Uterus (tissue), 4 donors: ENCODE data around the gene ACAA2. TPM values are rescaled to one million over a fixed set of nuclear protein-coding genes. Genes with fewer than 3 reads are reported as not detected.
"Not testable (repeated sequence)": the region's sequence is repeated elsewhere in the genome, so short reads cannot be mapped to it uniquely, and the experiment has no call there.

ENCODE experiments used
- DNase-seq, 2 donors: peaks; one replicate each; pipeline ENCODE4 v3.0.0-alpha.2; 2019 to 2020
- H3K27ac ChIP-seq, 2 donors: fragments of 200-600 bp; sonication (generic); 1 replicate in 1 of 2; 2 replicates in 1 of 2; pipeline ENCODE4 v1.5.1; 2016 to 2018
- H3K27me3 ChIP-seq, 2 donors: fragments of 200-600 bp; sonication (generic); one replicate each; pipeline ENCODE4 v1.5.1; 2018 to 2019; ENCODE audit warnings: control low read depth in 1 of 2
- H3K36me3 ChIP-seq, 2 donors: fragments of 200-600 bp; sonication (generic); one replicate each; pipeline ENCODE4 v1.5.1; 2019; ENCODE audit warnings: control low read depth in 1 of 2
- H3K4me1 ChIP-seq, 2 donors: fragments of 200-600 bp; sonication (generic); one replicate each; pipeline ENCODE4 v1.5.1; 2018 to 2019; ENCODE audit warnings: control low read depth in 1 of 2
- H3K4me3 ChIP-seq, 2 donors: fragments of 200-600 bp; sonication (generic); 1 replicate in 1 of 2; 2 replicates in 1 of 2; pipeline ENCODE4 v1.5.1; 2018 to 2019; ENCODE audit warnings: mild to moderate bottlenecking in 1 of 2
- H3K9me3 ChIP-seq, 2 donors: fragments of 200-600 bp; sonication (generic); one replicate each; pipeline ENCODE4 v1.5.1; 2019; ENCODE audit warnings: control low read depth in 1 of 2
- POLR2A ChIP-seq, 2 donors: fragments of 450-650 bp; IDR thresholded peaks; one replicate each; pipeline ENCODE4 v1.6.1; 2016; ENCODE audit warnings: antibody characterized with exemption in 2 of 2, mild to moderate bottlenecking in 1 of 2, moderate library complexity in 1 of 2
- intact Hi-C: fragments of 100-400 bp; cut with DNase I; formaldehyde crosslinking; loops from one replicate; pipeline ENCODE4 v1.15.1; 2023; ENCODE audit warnings: low total_unique reads
- total RNA-seq, 4 donors: library from RNA; depleted of rRNA in 3 of 4; stranded (reverse); fragments of >200 nt in 3 of 4; gene quantifications; one replicate each; pipeline versions ENCODE4 v1.1.0 to v1.2.4, GENCODE V29; 2014 to 2023
- TF ChIP-seq, protein P1 (sequence below), 4 experiments: fragments of 200-600 bp in 2 of 4; fragments of 450-650 bp in 2 of 4; sonication (generic) in 2 of 4; IDR thresholded peaks; one replicate each; pipeline ENCODE4 v1.5.1; 2016 to 2019; ENCODE audit warnings: antibody characterized with exemption in 4 of 4, mild to moderate bottlenecking in 2 of 4, moderate library complexity in 1 of 4
- donor health status: DM: yes; HTN: yes; CAD: no.

The ACAA2 gene
- total RNA-seq, 4 donors from 2014 or later, result 21.8 to 50.5 (median 41.7) TPM

DNA sequence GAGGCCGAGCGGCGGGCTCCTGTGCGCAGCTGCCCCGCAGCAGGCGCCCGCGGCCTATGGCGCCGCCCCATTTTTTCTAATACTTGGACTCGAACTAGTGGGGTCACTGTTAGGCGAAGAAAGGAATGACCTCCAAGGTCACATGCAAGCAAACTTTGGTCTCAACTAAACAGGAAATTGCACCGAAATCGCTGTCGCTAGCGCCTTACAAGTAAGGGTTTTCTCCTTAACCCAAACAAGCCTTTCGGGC is 339 bp downstream of the ACAA2 start:
- intact Hi-C loops, result loop anchor here (10.0 kb wide), 1 partner anchor 328 kb away; the partner anchor contains the start of gene C18orf32
- Histone ChIP-seq H3K4me3 (peak overlapping the region; percentile 68 to 76), H3K4me1 (no peaks in the 10 kb centered on the region), H3K27ac (peak overlapping the region; percentile 83 to 95), H3K27me3 (no peaks in the 10 kb centered on the region), H3K9me3 (no peaks in the 10 kb centered on the region), H3K36me3 (no peaks in the 10 kb centered on the region)
- peak; percentile 31 to 32 for DNase-seq
- TF ChIP-seq, protein P1, sequence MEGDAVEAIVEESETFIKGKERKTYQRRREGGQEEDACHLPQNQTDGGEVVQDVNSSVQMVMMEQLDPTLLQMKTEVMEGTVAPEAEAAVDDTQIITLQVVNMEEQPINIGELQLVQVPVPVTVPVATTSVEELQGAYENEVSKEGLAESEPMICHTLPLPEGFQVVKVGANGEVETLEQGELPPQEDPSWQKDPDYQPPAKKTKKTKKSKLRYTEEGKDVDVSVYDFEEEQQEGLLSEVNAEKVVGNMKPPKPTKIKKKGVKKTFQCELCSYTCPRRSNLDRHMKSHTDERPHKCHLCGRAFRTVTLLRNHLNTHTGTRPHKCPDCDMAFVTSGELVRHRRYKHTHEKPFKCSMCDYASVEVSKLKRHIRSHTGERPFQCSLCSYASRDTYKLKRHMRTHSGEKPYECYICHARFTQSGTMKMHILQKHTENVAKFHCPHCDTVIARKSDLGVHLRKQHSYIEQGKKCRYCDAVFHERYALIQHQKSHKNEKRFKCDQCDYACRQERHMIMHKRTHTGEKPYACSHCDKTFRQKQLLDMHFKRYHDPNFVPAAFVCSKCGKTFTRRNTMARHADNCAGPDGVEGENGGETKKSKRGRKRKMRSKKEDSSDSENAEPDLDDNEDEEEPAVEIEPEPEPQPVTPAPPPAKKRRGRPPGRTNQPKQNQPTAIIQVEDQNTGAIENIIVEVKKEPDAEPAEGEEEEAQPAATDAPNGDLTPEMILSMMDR (IDR thresholded peaks at IDR 0.05), result no peak
- no peak for TF ChIP-seq POLR2A (IDR thresholded peaks at IDR 0.05)

DNA sequence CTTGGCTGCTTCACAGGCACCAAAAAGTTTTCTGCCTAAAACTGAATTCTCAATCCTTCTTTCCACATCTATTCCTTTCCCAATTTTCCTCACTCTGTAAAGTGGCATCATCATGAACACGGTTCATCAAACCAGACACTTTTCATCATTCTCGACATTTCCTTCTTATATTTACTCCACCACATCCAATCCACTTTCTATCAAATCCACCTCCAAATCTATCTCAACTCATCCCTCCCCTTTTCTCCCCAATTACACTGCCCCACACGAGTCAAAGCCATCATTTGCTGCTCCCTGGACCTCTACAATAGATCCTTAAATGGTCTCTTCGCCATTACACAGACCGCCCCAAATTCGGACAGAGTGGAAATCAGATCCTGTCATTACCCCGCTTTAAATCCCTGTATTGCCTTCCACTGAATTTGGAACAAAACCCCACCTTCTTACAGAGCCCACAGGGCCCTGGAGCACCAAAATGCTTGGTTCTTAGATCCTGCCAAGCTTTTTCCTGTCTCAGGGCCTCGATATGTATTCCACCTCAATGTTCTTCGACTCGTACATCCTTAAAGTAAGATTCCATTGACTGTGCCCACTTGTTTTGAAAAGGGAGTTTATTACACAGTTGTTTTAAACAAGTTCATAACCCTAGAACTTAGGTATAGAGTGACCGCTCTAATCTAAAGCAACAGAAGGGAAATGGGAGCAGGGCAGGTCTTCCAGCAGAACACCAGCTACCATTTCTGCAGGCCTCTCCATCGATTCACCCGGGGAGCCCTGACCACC is 856 bp downstream of the ACAA2 start:
- H3K27ac ChIP-seq, result peak overlapping the region; percentile 83 to 95
- no peaks in the 10 kb centered on the region for H3K27me3 ChIP-seq
- DNase-seq, result no peak
- no peaks in the 10 kb centered on the region for H3K4me1 ChIP-seq
- no peaks in the 10 kb centered on the region for H3K9me3 ChIP-seq
- no peaks in the 10 kb centered on the region for H3K36me3 ChIP-seq
- TF ChIP-seq, protein P1 (IDR thresholded peaks at IDR 0.05), result no peak
- no peak for TF ChIP-seq POLR2A (IDR thresholded peaks at IDR 0.05)
- H3K4me3 ChIP-seq, result peak overlapping the region; percentile 68 to 76
- intact Hi-C loops, result loop anchor here (10.0 kb wide), 1 partner anchor 328 kb away; the partner anchor contains the start of gene C18orf32

DNA sequence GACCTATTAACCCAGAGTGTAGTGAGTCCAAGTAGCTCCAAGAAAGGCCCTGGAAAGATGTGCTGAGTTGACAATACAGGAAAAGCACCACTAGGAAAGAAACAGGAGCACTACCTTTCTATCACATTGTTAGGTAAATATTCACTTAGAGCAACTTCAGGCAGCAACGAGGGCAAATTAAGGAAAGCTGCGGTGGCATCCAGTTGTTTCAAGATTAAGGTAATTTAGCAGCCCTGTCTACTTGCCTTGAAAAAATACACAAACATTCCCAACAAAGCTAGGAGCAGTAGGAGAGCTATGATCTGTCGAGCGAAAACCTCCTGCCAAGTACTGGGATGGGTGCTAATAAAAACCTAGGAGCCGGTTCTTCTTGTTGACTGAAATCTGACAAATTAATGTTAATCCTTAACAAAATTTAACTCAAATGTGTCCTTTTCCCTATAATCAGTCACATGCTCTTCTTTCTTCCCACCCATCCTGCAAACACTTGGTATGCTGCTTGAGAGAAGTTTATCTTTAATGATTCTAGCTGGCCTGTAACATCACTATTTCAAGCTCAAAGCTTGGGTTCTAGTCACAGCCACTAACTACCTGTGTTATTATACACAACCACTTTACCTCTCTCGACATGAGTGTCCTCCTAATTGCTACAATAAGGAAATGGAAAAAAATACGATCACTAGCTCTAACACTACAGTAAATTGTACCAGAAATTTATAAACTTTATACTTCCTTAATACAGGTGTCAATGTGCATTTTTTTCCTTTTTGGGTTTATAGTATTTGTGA is 2.0 kb downstream of the ACAA2 start:
- Histone ChIP-seq H3K36me3 (no peaks in the 10 kb centered on the region), H3K27me3 (no peaks in the 10 kb centered on the region), H3K4me3 (no peak overlapping the region), H3K4me1 (no peaks in the 10 kb centered on the region), H3K27ac (no peak overlapping the region), H3K9me3 (no peaks in the 10 kb centered on the region)
- no peak for DNase-seq
- TF ChIP-seq POLR2A (IDR thresholded peaks at IDR 0.05), result no peak
- TF ChIP-seq, protein P1 (IDR thresholded peaks at IDR 0.05), result no peak
- intact Hi-C loops, result loop anchor here (10.0 kb wide), 1 partner anchor 327 kb away; the partner anchor contains the start of gene C18orf32

DNA sequence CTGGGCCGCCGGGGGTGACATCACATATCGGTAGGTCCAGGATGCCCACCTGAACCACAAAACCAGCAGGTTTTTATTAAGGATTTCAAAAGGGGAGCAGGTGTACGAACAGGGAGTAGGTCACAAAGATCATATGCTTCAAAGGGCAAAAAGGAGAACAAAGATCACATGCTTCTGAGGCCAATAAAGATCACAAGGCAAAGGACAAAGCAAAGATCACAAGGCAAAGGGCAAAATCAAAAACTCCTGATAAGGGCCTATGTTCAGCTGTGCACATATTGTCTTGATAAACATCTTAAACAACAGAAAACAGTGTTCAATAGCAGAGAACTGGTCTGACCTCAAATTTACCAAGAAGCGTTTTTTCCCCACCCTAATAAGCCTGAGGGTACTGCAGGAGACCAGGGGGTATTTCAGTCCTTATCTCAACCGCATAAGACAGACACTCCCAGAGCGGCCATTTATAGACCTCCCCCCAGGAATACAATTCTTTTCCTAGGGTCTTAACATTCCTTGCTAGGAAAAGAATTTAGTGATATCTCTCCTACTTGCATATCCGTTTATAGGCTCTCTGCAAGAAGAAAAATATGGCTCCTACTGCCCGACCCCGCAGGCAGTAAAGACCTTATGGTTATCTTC is 4.7 kb downstream of the ACAA2 start:
- DNase-seq, intact Hi-C loops, H3K27me3 ChIP-seq, H3K27ac ChIP-seq, H3K4me1 ChIP-seq, H3K36me3 ChIP-seq, H3K4me3 ChIP-seq, H3K9me3 ChIP-seq: not testable (repeated sequence)

DNA sequence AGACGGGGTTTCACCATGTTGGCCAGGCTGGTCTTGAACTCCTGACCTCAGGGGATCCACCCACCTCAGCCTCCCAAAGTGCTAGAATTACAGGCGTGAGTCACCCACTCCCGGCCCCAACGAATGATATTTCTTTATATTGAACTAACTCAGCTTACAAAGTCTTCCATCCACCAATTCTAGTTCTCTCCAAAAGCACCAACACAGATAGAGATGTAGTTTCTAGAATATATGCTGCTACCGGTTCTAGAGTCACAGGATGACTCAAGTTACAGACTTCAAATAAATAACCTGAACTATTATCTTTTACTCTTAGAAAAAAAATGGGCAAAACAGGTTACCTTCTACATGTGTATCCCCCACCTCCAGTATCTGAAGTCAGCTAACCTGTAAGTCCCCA is 9.2 kb downstream of the ACAA2 start:
- Histone ChIP-seq H3K9me3 (no peaks in the 10 kb centered on the region), H3K27ac (no peak overlapping the region), H3K4me1 (no peaks in the 10 kb centered on the region), H3K36me3 (no peaks in the 10 kb centered on the region), H3K4me3 (no peak overlapping the region), H3K27me3 (no peaks in the 10 kb centered on the region)
- intact Hi-C loops, result no loop called here
- no peak for DNase-seq
- no peak for TF ChIP-seq POLR2A (IDR thresholded peaks at IDR 0.05)
- TF ChIP-seq, protein P1 (IDR thresholded peaks at IDR 0.05), result no peak
